GM12878 (cell line): Measurements from ENCODE around the gene ACACB. TPM values are rescaled to one million over a fixed set of nuclear protein-coding genes. Genes with fewer than 3 reads are reported as not detected.

ENCODE experiments used
- ATAC-seq: fragments of 200-7000 bp; cut with Tn5 transposase; 3 replicates; pipeline ENCODE4 v1.9.1; 2020; ENCODE audit warnings: mild to moderate bottlenecking, moderate library complexity
- BruUV-seq: library from RNA; stranded (reverse); fragments of 400-500 nt; replicated peaks from 2 replicates; lab custom pipeline; 2021; lab: Mats Ljungman, UMichigan
- CTCF ChIA-PET: fragments of 300-600 bp; sonication (Branson Sonifier 250); formaldehyde crosslinking; extraction: SDS; loops from one replicate; lab custom pipeline; 2021; ENCODE audit warnings: inconsistent platforms; lab: Yijun Ruan, JAX
- POLR2A ChIA-PET: fragments of 350-600 bp; formaldehyde crosslinking; extraction: SDS; loops from one replicate; lab custom pipeline; 2021; ENCODE audit warnings: inconsistent platforms; lab: Charles Lee
- RAD21 ChIA-PET: fragments of 300-600 bp; sonication (Branson Sonifier 250); formaldehyde crosslinking; loops from one replicate; lab custom pipeline; 2023; ENCODE audit warnings: antibody characterized with exemption; ENCODE audit not compliant: unreplicated experiment; lab: Charles Lee
- SMC1A ChIA-PET: fragments of 300-600 bp; sonication (Branson Sonifier 250); formaldehyde crosslinking; loops from one replicate; lab custom pipeline; 2023; ENCODE audit not compliant: unreplicated experiment, uncharacterized antibody; lab: Charles Lee
- DNase-seq: peaks from one replicate; pipeline ENCODE4 v3.0.0-alpha.2; 2011; ENCODE audit warnings: low read depth, low spot score
- FAIRE-seq: peaks from 3 replicates; lab custom pipeline; 2011; peaks lifted over from hg19 to GRCh38; lab: Jason Lieb, UNC
- H2AFZ ChIP-seq: 2 replicates; pipeline ENCODE4 v1.6.0; 2011; ENCODE audit warnings: low read depth, low read length, control low read depth; ENCODE audit not compliant: control insufficient read depth
- H3K27ac ChIP-seq: 2 replicates; pipeline ENCODE4 v1.5.1; 2011; ENCODE audit warnings: control low read depth; ENCODE audit not compliant: control insufficient read depth, insufficient read depth
- H3K27me3 ChIP-seq, 2 experiments: replicated peaks in 1 of 2; 2 replicates each; pipeline versions ENCODE4 v1.6.0 to v1.6.1; 2011; ENCODE audit warnings: low read length in 1 of 2; ENCODE audit not compliant: control insufficient read depth in 2 of 2, insufficient read depth in 2 of 2
- H3K36me3 ChIP-seq, 2 experiments: 2 replicates each; pipeline ENCODE4 v1.5.1; 2011; ENCODE audit warnings: low read length in 1 of 2; ENCODE audit not compliant: control insufficient read depth in 2 of 2, insufficient read depth in 2 of 2
- H3K4me1 ChIP-seq: 2 replicates; pipeline ENCODE4 v1.6.1; 2011; ENCODE audit warnings: mild to moderate bottlenecking, low read length, moderate library complexity, mixed read lengths; ENCODE audit not compliant: control insufficient read depth, insufficient read depth
- H3K4me2 ChIP-seq: 2 replicates; pipeline ENCODE4 v1.6.0; 2011; ENCODE audit warnings: control low read depth; ENCODE audit not compliant: control insufficient read depth, insufficient read depth
- H3K4me3 ChIP-seq: fragments of 200-600 bp; sonication (generic); 2 replicates; pipeline ENCODE4 v1.5.1; 2016
- H3K79me2 ChIP-seq: 2 replicates; pipeline ENCODE4 v1.6.0; 2011; ENCODE audit warnings: low read length; ENCODE audit not compliant: control insufficient read depth, insufficient read depth
- H3K9ac ChIP-seq: 2 replicates; pipeline ENCODE4 v1.8.0; 2011; ENCODE audit warnings: low read length, control low read depth, mixed read lengths; ENCODE audit not compliant: control insufficient read depth, insufficient read depth
- H3K9me3 ChIP-seq: replicated peaks from 3 replicates; pipeline ENCODE4 v1.5.1; 2011; ENCODE audit warnings: mild to moderate bottlenecking, low read length; ENCODE audit not compliant: control insufficient read depth, insufficient read depth
- H4K20me1 ChIP-seq: 2 replicates; pipeline ENCODE4 v1.6.0; 2011; ENCODE audit not compliant: control insufficient read depth, insufficient read depth
- EZH2 ChIP-seq: IDR thresholded peaks from 2 replicates; pipeline ENCODE4 v1.6.1; 2012; ENCODE audit warnings: low read depth, mild to moderate bottlenecking, control low read depth, inconsistent platforms, low read length, borderline replicate concordance; ENCODE audit not compliant: control insufficient read depth
- FOXK2 ChIP-seq: fragments of 450-650 bp; IDR thresholded peaks from 2 replicates; pipeline ENCODE4 v1.6.1; 2017; ENCODE audit warnings: mild to moderate bottlenecking, moderate library complexity
- FOXM1 ChIP-seq: IDR thresholded peaks from 2 replicates; pipeline ENCODE4 v1.6.1; 2012; ENCODE audit warnings: low read depth, mild to moderate bottlenecking, inconsistent platforms, low read length, moderate library complexity
- HDGF ChIP-seq: fragments of 450-650 bp; IDR thresholded peaks from 2 replicates; pipeline ENCODE4 v1.6.1; 2016; ENCODE audit warnings: antibody characterized with exemption
- MEF2B ChIP-seq: fragments of 450-650 bp; IDR thresholded peaks from 2 replicates; pipeline ENCODE4 v1.6.1; 2018; ENCODE audit warnings: mild to moderate bottlenecking, moderate library complexity; ENCODE audit not compliant: partially characterized antibody, poor library complexity, severe bottlenecking
- MLLT1 ChIP-seq: fragments of 450-650 bp; IDR thresholded peaks from 2 replicates; pipeline ENCODE4 v1.6.1; 2016; ENCODE audit warnings: mild to moderate bottlenecking
- NFXL1 ChIP-seq: fragments of 450-650 bp; IDR thresholded peaks from 2 replicates; pipeline ENCODE4 v1.6.1; 2017; ENCODE audit warnings: antibody characterized with exemption, mild to moderate bottlenecking, borderline replicate concordance
- RAD51 ChIP-seq: fragments of 450-650 bp; IDR thresholded peaks from 2 replicates; pipeline ENCODE4 v1.6.1; 2016; ENCODE audit warnings: moderate library complexity, mild to moderate bottlenecking, inconsistent platforms
- SUZ12 ChIP-seq: fragments of 200-600 bp; sonication (generic); IDR thresholded peaks from one replicate; pipeline ENCODE4 v1.6.1; 2018; ENCODE audit warnings: antibody characterized with exemption, mild to moderate bottlenecking; ENCODE audit not compliant: unreplicated experiment
- WRNIP1 ChIP-seq: IDR thresholded peaks from 2 replicates; pipeline ENCODE4 v1.6.1; 2011; ENCODE audit warnings: low read depth, low read length, improper control_type of control experiment, borderline replicate concordance
- ZNF207 ChIP-seq: fragments of 450-650 bp; IDR thresholded peaks from 2 replicates; pipeline ENCODE4 v1.6.1; 2014; ENCODE audit warnings: antibody characterized with exemption, mild to moderate bottlenecking, borderline replicate concordance
- WGBS: methylation state at CpG from one replicate; pipeline ENCODE4 v1.1.6; 2016; ENCODE audit warnings: low lambda C conversion rate; ENCODE audit not compliant: insufficient replicate concordance, insufficient coverage; ENCODE audit errors: missing lambda C conversion rate; 5-methylcytosine and 5-hydroxymethylcytosine counted together
- in situ Hi-C: fragments of 300-500 bp; cut with MboI; formaldehyde crosslinking; loops from 9 replicates; pipeline ENCODE4 v1.14.3; 2018; ENCODE audit warnings: mixed read lengths
- intact Hi-C: fragments of 100-400 bp; cut with micrococcal nuclease; formaldehyde crosslinking; loops from one replicate; pipeline ENCODE4 v1.14.2; 2022; ENCODE audit not compliant: unreplicated experiment
- polyA plus RNA-seq, 11 experiments: library from polyadenylated mRNA; depleted of rRNA in 4 of 11; unstranded in 6 of 11; stranded (reverse) in 5 of 11; fragments of >200 nt; fragmentation: Nextera tagmentation in 4 of 11; fragmentation: Illumina TruSeq in 1 of 11; extraction: Ambion mirVana in 4 of 11; extraction: Trizol in 1 of 11; gene quantifications; 1 replicate in 1 of 11; 2 replicates in 10 of 11; pipeline versions ENCODE4 v1.2.1 to v1.2.3, GENCODE V29; 2011 to 2016; ENCODE audit warnings: inconsistent platforms in 2 of 11, missing spikeins in 2 of 11, low read depth in 1 of 11
- total RNA-seq, 4 experiments: library from RNA; depleted of rRNA in 3 of 4; stranded (reverse); fragments of >200 nt in 3 of 4; fragmentation: Illumina TruSeq in 1 of 4; extraction: Trizol in 1 of 4; gene quantifications; 2 replicates each; pipeline versions ENCODE4 v1.2.1 to v1.2.3, GENCODE V29; 2013 to 2021
- TF ChIP-seq, protein P1 (sequence below): fragments of 150-350 bp; IDR thresholded peaks from 2 replicates; pipeline ENCODE4 v1.6.1; 2014; ENCODE audit warnings: mild to moderate bottlenecking, low read depth, low read length
- TF ChIP-seq, protein P2 (sequence below): IDR thresholded peaks from 2 replicates; pipeline ENCODE4 v1.6.1; 2012; ENCODE audit warnings: mild to moderate bottlenecking, low read depth, low read length

The ACACB gene
- total and polyA plus RNA-seq, 10 of the 15 experiments (the other 5 are each of a cell fraction or from before 2014, with no cell fraction given), result 0.05 to 1.9 (median 0.38) TPM; not detected in 2

GRCh38 chr12:109310247-109311125, 194.1 kb downstream of the ACACB start:
- Histone ChIP-seq H3K9ac (no peak overlapping the region), H4K20me1 (no peaks in the 10 kb centered on the region), H3K4me1 (no peaks in the 10 kb centered on the region), H3K9me3 (no peaks in the 10 kb centered on the region), H3K4me3 (no peak overlapping the region), H3K79me2 (no peaks in the 10 kb centered on the region), H2AFZ (no peak overlapping the region), H3K27me3 (peaks cover 12 to 18% of the 10 kb centered on the region in 2 experiments), H3K36me3 (no peaks in the 10 kb centered on the region), H3K27ac (no peak overlapping the region), H3K4me2 (0 out of 2 replicates have a peak overlapping the region, but pooled peaks have one; percentile 3)
- RAD21 ChIA-PET, result no interaction called here
- DNase-seq (no peak), FAIRE-seq (no peak), ATAC-seq (no peak)
- TF ChIP-seq NFXL1, result no peak
- TF ChIP-seq, protein P1, sequence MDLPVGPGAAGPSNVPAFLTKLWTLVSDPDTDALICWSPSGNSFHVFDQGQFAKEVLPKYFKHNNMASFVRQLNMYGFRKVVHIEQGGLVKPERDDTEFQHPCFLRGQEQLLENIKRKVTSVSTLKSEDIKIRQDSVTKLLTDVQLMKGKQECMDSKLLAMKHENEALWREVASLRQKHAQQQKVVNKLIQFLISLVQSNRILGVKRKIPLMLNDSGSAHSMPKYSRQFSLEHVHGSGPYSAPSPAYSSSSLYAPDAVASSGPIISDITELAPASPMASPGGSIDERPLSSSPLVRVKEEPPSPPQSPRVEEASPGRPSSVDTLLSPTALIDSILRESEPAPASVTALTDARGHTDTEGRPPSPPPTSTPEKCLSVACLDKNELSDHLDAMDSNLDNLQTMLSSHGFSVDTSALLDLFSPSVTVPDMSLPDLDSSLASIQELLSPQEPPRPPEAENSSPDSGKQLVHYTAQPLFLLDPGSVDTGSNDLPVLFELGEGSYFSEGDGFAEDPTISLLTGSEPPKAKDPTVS, result no peak
- TF ChIP-seq MEF2B, result no peak
- TF ChIP-seq HDGF, result no peak
- TF ChIP-seq RAD51, result no peak
- no peak for TF ChIP-seq FOXM1
- TF ChIP-seq ZNF207, result no peak
- peak; percentile 84 for TF ChIP-seq SUZ12
- no peak for TF ChIP-seq WRNIP1
- TF ChIP-seq FOXK2, result no peak
- TF ChIP-seq, protein P2, sequence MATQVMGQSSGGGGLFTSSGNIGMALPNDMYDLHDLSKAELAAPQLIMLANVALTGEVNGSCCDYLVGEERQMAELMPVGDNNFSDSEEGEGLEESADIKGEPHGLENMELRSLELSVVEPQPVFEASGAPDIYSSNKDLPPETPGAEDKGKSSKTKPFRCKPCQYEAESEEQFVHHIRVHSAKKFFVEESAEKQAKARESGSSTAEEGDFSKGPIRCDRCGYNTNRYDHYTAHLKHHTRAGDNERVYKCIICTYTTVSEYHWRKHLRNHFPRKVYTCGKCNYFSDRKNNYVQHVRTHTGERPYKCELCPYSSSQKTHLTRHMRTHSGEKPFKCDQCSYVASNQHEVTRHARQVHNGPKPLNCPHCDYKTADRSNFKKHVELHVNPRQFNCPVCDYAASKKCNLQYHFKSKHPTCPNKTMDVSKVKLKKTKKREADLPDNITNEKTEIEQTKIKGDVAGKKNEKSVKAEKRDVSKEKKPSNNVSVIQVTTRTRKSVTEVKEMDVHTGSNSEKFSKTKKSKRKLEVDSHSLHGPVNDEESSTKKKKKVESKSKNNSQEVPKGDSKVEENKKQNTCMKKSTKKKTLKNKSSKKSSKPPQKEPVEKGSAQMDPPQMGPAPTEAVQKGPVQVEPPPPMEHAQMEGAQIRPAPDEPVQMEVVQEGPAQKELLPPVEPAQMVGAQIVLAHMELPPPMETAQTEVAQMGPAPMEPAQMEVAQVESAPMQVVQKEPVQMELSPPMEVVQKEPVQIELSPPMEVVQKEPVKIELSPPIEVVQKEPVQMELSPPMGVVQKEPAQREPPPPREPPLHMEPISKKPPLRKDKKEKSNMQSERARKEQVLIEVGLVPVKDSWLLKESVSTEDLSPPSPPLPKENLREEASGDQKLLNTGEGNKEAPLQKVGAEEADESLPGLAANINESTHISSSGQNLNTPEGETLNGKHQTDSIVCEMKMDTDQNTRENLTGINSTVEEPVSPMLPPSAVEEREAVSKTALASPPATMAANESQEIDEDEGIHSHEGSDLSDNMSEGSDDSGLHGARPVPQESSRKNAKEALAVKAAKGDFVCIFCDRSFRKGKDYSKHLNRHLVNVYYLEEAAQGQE, result no peak
- TF ChIP-seq MLLT1, result no peak
- 0 out of 2 replicates have a peak, but pooled peaks have one; percentile 41 for TF ChIP-seq EZH2
- POLR2A ChIA-PET, result no interaction called here
- in situ Hi-C loops, result no loop called here
- no TSS peak for BruUV-seq
- SMC1A ChIA-PET, result no interaction called here
- CTCF ChIA-PET, result no interaction called here
- 11% methylated on average over 32 of the region's 33 CpGs for WGBS
- intact Hi-C loops, result no loop called here
